DND-41 (cell line): ENCODE results near the gene STK32C.

Experiments used
- CTCF ChIP-seq: IDR thresholded peaks from 2 replicates; pipeline ENCODE4 v1.5.1; 2012; ENCODE audit warnings: borderline replicate concordance, low read length, moderate library complexity, mild to moderate bottlenecking; ENCODE audit not compliant: poor library complexity, severe bottlenecking; ENCODE audit errors: extremely low read depth
- EZH2 ChIP-seq: IDR thresholded peaks from 3 replicates; pipeline ENCODE4 v1.6.1; 2012; ENCODE audit warnings: borderline replicate concordance, low read depth, mild to moderate bottlenecking, moderate library complexity, low read length, inconsistent platforms; ENCODE audit not compliant: severe bottlenecking

- TF ChIP-seq CTCF (no peak), EZH2 (no peak)
These were observed 94.9 kb downstream of the STK32C start for GRCh38 chr10:132212816-132213215.
